Measurements from ENCODE around the gene DNAJC5.
A peak's percentile ranks its signal among the peaks of the same experiment; 100 is the strongest.

Gene DNAJC5

GRCh38 chr20:63961664-63962425 lies 66.9 kb downstream of the DNAJC5 start:
- peaks cover 7% of the 10 kb centered on the region for H3K36me3 ChIP-seq (ENCODE audit: insufficient read depth, low read length)
- H3K9me3 ChIP-seq (ENCODE audit: control insufficient read depth, insufficient read depth, low read length) = peaks cover under 1% of the 10 kb centered on the region; the same call in 1 of the 2 replicates
- peaks cover 17% of the 10 kb centered on the region for H3K4me1 ChIP-seq (ENCODE audit: insufficient read depth, low read length)
- H3K9ac ChIP-seq (ENCODE audit: low read depth, low read length) = no peak overlapping the region

GRCh38 chr20:63962426-63963347 lies 67.8 kb downstream of the DNAJC5 start:
- Histone ChIP-seq H3K4me1 (ENCODE audit: insufficient read depth, low read length) (peaks cover 17% of the 10 kb centered on the region), H3K9me3 (ENCODE audit: control insufficient read depth, insufficient read depth, low read length) (peaks cover 8% of the 10 kb centered on the region), H3K9ac (ENCODE audit: low read depth, low read length) (no peak overlapping the region), H3K36me3 (ENCODE audit: insufficient read depth, low read length) (peaks cover 9% of the 10 kb centered on the region)

GRCh38 chr20:63963348-63963741 lies 68.4 kb downstream of the DNAJC5 start:
- Histone ChIP-seq H3K4me1 (ENCODE audit: insufficient read depth, low read length) (peaks cover 12% of the 10 kb centered on the region), H3K9ac (ENCODE audit: low read depth, low read length) (no peak overlapping the region), H3K9me3 (ENCODE audit: control insufficient read depth, insufficient read depth, low read length) (peaks cover 8% of the 10 kb centered on the region), H3K36me3 (ENCODE audit: insufficient read depth, low read length) (peaks cover 9% of the 10 kb centered on the region)

GRCh38 chr20:63963784-63964301 lies 68.9 kb downstream of the DNAJC5 start:
- Histone ChIP-seq H3K9me3 (ENCODE audit: control insufficient read depth, insufficient read depth, low read length) (peaks cover 8% of the 10 kb centered on the region), H3K9ac (ENCODE audit: low read depth, low read length) (no peak overlapping the region), H3K4me1 (ENCODE audit: insufficient read depth, low read length) (peaks cover 8% of the 10 kb centered on the region; the same call in 1 of the 2 replicates), H3K36me3 (ENCODE audit: insufficient read depth, low read length) (peaks cover 9% of the 10 kb centered on the region)

GRCh38 chr20:63964412-63964811 lies 69.5 kb downstream of the DNAJC5 start:
- peaks cover 2% of the 10 kb centered on the region; the same call in 1 of the 2 replicates for H3K4me1 ChIP-seq (ENCODE audit: insufficient read depth, low read length)
- no peak overlapping the region for H3K9ac ChIP-seq (ENCODE audit: low read depth, low read length)
- H3K9me3 ChIP-seq (ENCODE audit: control insufficient read depth, insufficient read depth, low read length) = peaks cover 8% of the 10 kb centered on the region
- peaks cover 6% of the 10 kb centered on the region for H3K36me3 ChIP-seq (ENCODE audit: insufficient read depth, low read length)

GRCh38 chr20:63966172-63966943 lies 71.4 kb downstream of the DNAJC5 start:
- Histone ChIP-seq H3K9me3 (ENCODE audit: control insufficient read depth, insufficient read depth, low read length) (peaks cover 8% of the 10 kb centered on the region), H3K36me3 (ENCODE audit: insufficient read depth, low read length) (peaks cover 6% of the 10 kb centered on the region)

GRCh38 chr20:63966944-63967322 lies 72.0 kb downstream of the DNAJC5 start:
- no peaks in the 10 kb centered on the region for H3K4me1 ChIP-seq (ENCODE audit: insufficient read depth, low read length)
- H3K9me3 ChIP-seq (ENCODE audit: control insufficient read depth, insufficient read depth, low read length) = peaks cover 8% of the 10 kb centered on the region
- peaks cover 6% of the 10 kb centered on the region for H3K36me3 ChIP-seq (ENCODE audit: insufficient read depth, low read length)
- H3K9ac ChIP-seq (ENCODE audit: low read depth, low read length) = no peak overlapping the region

More at GRCh38 chr20:63966172-63966943, 71.4 kb downstream of the DNAJC5 start:
- no peak overlapping the region for H3K9ac ChIP-seq (ENCODE audit: low read depth, low read length)
- no peaks in the 10 kb centered on the region for H3K4me1 ChIP-seq (ENCODE audit: insufficient read depth, low read length)

GRCh38 chr20:63967330-63968135 lies 72.6 kb downstream of the DNAJC5 start:
- no peak overlapping the region for H3K9ac ChIP-seq (ENCODE audit: low read depth, low read length)
- H3K36me3 ChIP-seq (ENCODE audit: insufficient read depth, low read length) = peaks cover 6% of the 10 kb centered on the region
- H3K4me1 ChIP-seq (ENCODE audit: insufficient read depth, low read length) = no peaks in the 10 kb centered on the region
- H3K9me3 ChIP-seq (ENCODE audit: control insufficient read depth, insufficient read depth, low read length) = peaks cover 8% of the 10 kb centered on the region

GRCh38 chr20:63968136-63968927 lies 73.4 kb downstream of the DNAJC5 start:
- Histone ChIP-seq H3K4me1 (ENCODE audit: insufficient read depth, low read length) (no peaks in the 10 kb centered on the region), H3K9me3 (ENCODE audit: control insufficient read depth, insufficient read depth, low read length) (peaks cover 8% of the 10 kb centered on the region), H3K36me3 (ENCODE audit: insufficient read depth, low read length) (peaks cover 6% of the 10 kb centered on the region), H3K9ac (ENCODE audit: low read depth, low read length) (peak overlapping the region; percentile 92)

- peaks cover 3% of the 10 kb centered on the region; the same call in 1 of the 2 replicates for H3K36me3 ChIP-seq (ENCODE audit: insufficient read depth, low read length)
- no peaks in the 10 kb centered on the region for H3K4me1 ChIP-seq (ENCODE audit: insufficient read depth, low read length)
- peak overlapping the region; percentile 92 for H3K9ac ChIP-seq (ENCODE audit: low read depth, low read length)
- H3K9me3 ChIP-seq (ENCODE audit: control insufficient read depth, insufficient read depth, low read length) = peaks cover 8% of the 10 kb centered on the region
Measured at GRCh38 chr20:63968928-63969760, 74.2 kb downstream of the DNAJC5 start.

GRCh38 chr20:63969838-63970713 lies 75.2 kb downstream of the DNAJC5 start, which contains the start of gene ZNF512B:
TSS of gene ZNF512B (minus strand) at chr20:63969930. CDS start at chr20:63967950, 1,980 bp downstream.
- peak within 1 kb of the TSS; percentile 92 for H3K9ac ChIP-seq (ENCODE audit: low read depth, low read length)

More at GRCh38 chr20:63969838-63970713, 75.2 kb downstream of the DNAJC5 start, which contains the start of gene ZNF512B:
- H3K36me3 ChIP-seq (ENCODE audit: insufficient read depth, low read length) = peaks cover 3% of the 10 kb centered on the region; the same call in 1 of the 2 replicates
- no peaks in the 10 kb centered on the region for H3K4me1 ChIP-seq (ENCODE audit: insufficient read depth, low read length)
- peaks cover 8% of the 10 kb centered on the region for H3K9me3 ChIP-seq (ENCODE audit: control insufficient read depth, insufficient read depth, low read length)
